Adipose tissue (tissue), 3 donors: ENCODE data around the gene NHLH2. TPM values are rescaled to one million over a fixed set of nuclear protein-coding genes. Genes with fewer than 3 reads are reported as not detected.

Experiments
- H3K27ac ChIP-seq: one replicate; pipeline ENCODE4 v1.5.1; 2013; ENCODE audit warnings: low read depth, low read length
- WGBS, 3 donors: extraction: QIAGEN DNeasy Blood & Tissue Kit; methylation state at CpG; one replicate each; pipeline ENCODE4 v1.1.7; 2013; 5-methylcytosine and 5-hydroxymethylcytosine counted together
- polyA plus RNA-seq, 3 donors: library from polyadenylated mRNA; stranded (reverse); fragments of 200-250 nt; gene quantifications; one replicate each; pipeline ENCODE4 v1.2.3, GENCODE V29; 2013
- donor health status: healthy with polysubstance abuse.
- donor health status: Bipolar disorder and iron deficiency.
- donor health status: healthy.

The NHLH2 gene
- under 1 TPM in 1 of 3 donors, not detected in 2; 0.02 TPM for polyA plus RNA-seq

GRCh38 chr1:115840605-115841460, at the start of gene NHLH2:
Gene NHLH2, minus strand, starts transcription at chr1:115841126. Its CDS starts 2,754 bp downstream, at chr1:115838372.
- no peak within 1 kb of the TSS for H3K27ac ChIP-seq
- 32 to 35% (median 33%) methylated on average over 9 of the region's 9 CpGs for WGBS, 3 donors

GRCh38 chr1:115890580-115890979, 49.7 kb upstream of the NHLH2 start:
- no peak overlapping the region for H3K27ac ChIP-seq
- 27 to 66% (median 65%) methylated on average over 4 of the region's 4 CpGs for WGBS, 3 donors

GRCh38 chr1:115888976-115889375, 48.0 kb upstream of the NHLH2 start:
- 91 to 92% (median 92%) methylated on average over 2 of the region's 2 CpGs for WGBS, 3 donors

GRCh38 chr1:115882913-115883902, 42.3 kb upstream of the NHLH2 start:
- WGBS, 3 donors = 67 to 72% (median 71%) methylated on average over 8 of the region's 8 CpGs
- H3K27ac ChIP-seq = no peak overlapping the region

More at GRCh38 chr1:115888976-115889375, 48.0 kb upstream of the NHLH2 start:
- H3K27ac ChIP-seq = no peak overlapping the region

GRCh38 chr1:115880981-115881672, 40.2 kb upstream of the NHLH2 start:
- 89 to 93% (median 92%) methylated on average over 1 of the region's 1 CpG for WGBS, 3 donors

GRCh38 chr1:115879977-115880376, 39.1 kb upstream of the NHLH2 start:
- WGBS, 3 donors = 75 to 95% (median 77%) methylated on average over 1 of the region's 1 CpG
- no peak overlapping the region for H3K27ac ChIP-seq

More at GRCh38 chr1:115880981-115881672, 40.2 kb upstream of the NHLH2 start:
- no peak overlapping the region for H3K27ac ChIP-seq

- no peak overlapping the region for H3K27ac ChIP-seq
- WGBS, 3 donors = 37 to 40% (median 39%) methylated on average over 4 to 5 of the region's 5 CpGs
Measured at GRCh38 chr1:115877511-115877910, 36.6 kb upstream of the NHLH2 start.

- WGBS, 3 donors = 81% methylated on average over 5 of the region's 5 CpGs
- no peak overlapping the region for H3K27ac ChIP-seq
Measured at GRCh38 chr1:115874904-115875303, 34.0 kb upstream of the NHLH2 start.

GRCh38 chr1:115874497-115874896, 33.6 kb upstream of the NHLH2 start:
- no peak overlapping the region for H3K27ac ChIP-seq
- 74 to 85% (median 80%) methylated on average over 4 of the region's 4 CpGs for WGBS, 3 donors

GRCh38 chr1:115873184-115873583, 32.3 kb upstream of the NHLH2 start:
- no peak overlapping the region for H3K27ac ChIP-seq
- WGBS, 3 donors = 35 to 57% (median 36%) methylated on average over 2 of the region's 2 CpGs

- WGBS, 3 donors = 65 to 77% (median 67%) methylated on average over 5 of the region's 5 CpGs
- H3K27ac ChIP-seq = no peak overlapping the region
Measured at GRCh38 chr1:115869064-115869463, 28.1 kb upstream of the NHLH2 start.

GRCh38 chr1:115867216-115867615, 26.3 kb upstream of the NHLH2 start:
- no peak overlapping the region for H3K27ac ChIP-seq
- WGBS, 3 donors = 62 to 73% (median 73%) methylated on average over 1 of the region's 1 CpG

- WGBS, 3 donors = 50 to 66% (median 55%) methylated on average over 4 of the region's 4 CpGs
Measured at GRCh38 chr1:115865704-115866380, 24.9 kb upstream of the NHLH2 start.

GRCh38 chr1:115862403-115862802, 21.5 kb upstream of the NHLH2 start:
- WGBS, 3 donors = 82 to 83% (median 82%) methylated on average over 7 of the region's 7 CpGs
- H3K27ac ChIP-seq = no peak overlapping the region

More at GRCh38 chr1:115865704-115866380, 24.9 kb upstream of the NHLH2 start:
- no peak overlapping the region for H3K27ac ChIP-seq

GRCh38 chr1:115854005-115854404, 13.1 kb upstream of the NHLH2 start:
- WGBS, 3 donors = 40 to 78% (median 54%) methylated on average over 2 of the region's 2 CpGs
- H3K27ac ChIP-seq = no peak overlapping the region

GRCh38 chr1:115850937-115851336, 10.0 kb upstream of the NHLH2 start:
- no peak overlapping the region for H3K27ac ChIP-seq
- WGBS, 3 donors = 86 to 94% (median 87%) methylated on average over 2 of the region's 2 CpGs

- no peak overlapping the region for H3K27ac ChIP-seq
- 62 to 68% (median 65%) methylated on average over 1 of the region's 1 CpG for WGBS, 3 donors
Measured at GRCh38 chr1:115847787-115848186, 6.9 kb upstream of the NHLH2 start.

- H3K27ac ChIP-seq = no peak overlapping the region
- 65 to 78% (median 76%) methylated on average over 1 of the region's 1 CpG for WGBS, 3 donors
Measured at GRCh38 chr1:115842948-115843347, 2.0 kb upstream of the NHLH2 start.
